MCF 10A (cell line): ENCODE data around the gene CHST10. TPM values are rescaled to one million over a fixed set of nuclear protein-coding genes. Genes with fewer than 3 reads are reported as not detected.
A peak's percentile ranks its signal among the peaks of the same experiment; 100 is the strongest.

Experiments
- BruUV-seq: library from RNA; stranded (reverse); fragments of 400-500 nt; replicated peaks from 2 replicates; lab custom pipeline; 2021; lab: Mats Ljungman, UMichigan
- CTCF ChIA-PET: fragments of 300-600 bp; sonication (Branson Sonifier 250); formaldehyde crosslinking; extraction: SDS; loops from one replicate; lab custom pipeline; 2021; ENCODE audit warnings: antibody characterized with exemption, inconsistent platforms; lab: Yijun Ruan, JAX
- POLR2A ChIA-PET: fragments of 300-600, 350-650 bp; sonication (Branson Sonifier 250); formaldehyde crosslinking; extraction: SDS; loops from one replicate; lab custom pipeline; 2020; ENCODE audit warnings: antibody characterized with exemption, inconsistent platforms; lab: Yijun Ruan, JAX
- DNase-seq: peaks from one replicate; pipeline ENCODE4 v3.0.0-alpha.2; 2018; ENCODE audit not compliant: unreplicated experiment
- H3K27ac Mint-ChIP-seq: one replicate; pipeline ENCODE4 v1.8.0; 2022; ENCODE audit warnings: mild to moderate bottlenecking, low read depth, mixed read lengths; ENCODE audit not compliant: unreplicated experiment
- H3K27me3 Mint-ChIP-seq: one replicate; pipeline ENCODE4 v1.8.0; 2022; ENCODE audit warnings: mixed read lengths; ENCODE audit not compliant: insufficient read depth, unreplicated experiment
- H3K36me3 Mint-ChIP-seq: one replicate; pipeline ENCODE4 v1.8.0; 2022; ENCODE audit warnings: mild to moderate bottlenecking, moderate library complexity, mixed read lengths; ENCODE audit not compliant: insufficient read depth, unreplicated experiment
- H3K4me1 Mint-ChIP-seq: one replicate; pipeline ENCODE4 v1.8.0; 2022; ENCODE audit warnings: mixed read lengths; ENCODE audit not compliant: insufficient read depth, unreplicated experiment
- H3K4me3 Mint-ChIP-seq: one replicate; pipeline ENCODE4 v1.8.0; 2022; ENCODE audit warnings: mild to moderate bottlenecking, moderate library complexity, mixed read lengths; ENCODE audit not compliant: unreplicated experiment
- H3K9me3 Mint-ChIP-seq: one replicate; pipeline ENCODE4 v1.8.0; 2022; ENCODE audit warnings: mixed read lengths; ENCODE audit not compliant: unreplicated experiment
- CTCF ChIP-seq: fragments of 200-600 bp; IDR thresholded peaks from one replicate; pipeline ENCODE4 v1.8.0; 2022; ENCODE audit warnings: antibody characterized with exemption, mild to moderate bottlenecking; ENCODE audit not compliant: unreplicated experiment
- intact Hi-C: fragments of 100-400 bp; cut with micrococcal nuclease; formaldehyde crosslinking; loops from 2 replicates; pipeline ENCODE4 v1.14.1; 2022
- total RNA-seq: library from RNA; stranded (reverse); gene quantifications from 2 replicates; pipeline ENCODE4 v1.2.3, GENCODE V29; 2022

Gene CHST10
- total RNA-seq, 1 experiment from 2014 or later, result 2.3 TPM

- CTCF ChIA-PET, result no interaction called here
- intact Hi-C loops, result no loop called here
These were observed 250 bp upstream of the CHST10 start for GRCh38 chr2:100417711-100418124.

GRCh38 chr2:100416397-100416934, 1.0 kb downstream of the CHST10 start:
- ChIA-PET CTCF (interaction anchor here (0.7 kb wide), 1 partner anchor 719 kb away, joined by 3 read pairs; no protein-coding TSS in a partner anchor), POLR2A (interaction anchor here (0.7 kb wide), 1 partner anchor 146 kb away, joined by 3 read pairs; the partner anchor contains the start of gene PDCL3)
- peaks cover 13% of the 10 kb centered on the region for H3K4me1 Mint-ChIP-seq
- H3K36me3 Mint-ChIP-seq, result peaks cover 4% of the 10 kb centered on the region
- peaks cover 18% of the 10 kb centered on the region for H3K27me3 Mint-ChIP-seq
- peak overlapping the region; percentile 83 for H3K4me3 Mint-ChIP-seq
- BruUV-seq, result TSS peak; percentile 21
- no peak for TF ChIP-seq CTCF
- DNase-seq, result no peak
- no peaks in the 10 kb centered on the region for H3K9me3 Mint-ChIP-seq
- no peak overlapping the region for H3K27ac Mint-ChIP-seq
- intact Hi-C loops, result no loop called here

More at GRCh38 chr2:100417711-100418124, 250 bp upstream of the CHST10 start:
- POLR2A ChIA-PET, result interaction anchor here (0.7 kb wide), 2 partner anchors 11 to 143 kb away, joined by 3 read pairs; no protein-coding TSS in a partner anchor
- Mint-ChIP-seq H3K4me1 (peaks cover 13% of the 10 kb centered on the region), H3K27me3 (peaks cover 18% of the 10 kb centered on the region), H3K4me3 (peak overlapping the region; percentile 83), H3K27ac (no peak overlapping the region), H3K36me3 (peaks cover 4% of the 10 kb centered on the region), H3K9me3 (no peaks in the 10 kb centered on the region)
- BruUV-seq, result no TSS peak
- no peak for TF ChIP-seq CTCF
- no peak for DNase-seq

- peaks cover 18% of the 10 kb centered on the region for H3K27me3 Mint-ChIP-seq
- peaks cover 4% of the 10 kb centered on the region for H3K36me3 Mint-ChIP-seq
- no peak for DNase-seq
- CTCF ChIA-PET, result interaction anchor here (0.6 to 1.3 kb wide), 3 partner anchors 9 to 465 kb away, joined by 3 to 4 read pairs (median 4); no protein-coding TSS in a partner anchor
- no peaks in the 10 kb centered on the region for H3K9me3 Mint-ChIP-seq
- H3K4me3 Mint-ChIP-seq, result no peak overlapping the region
- POLR2A ChIA-PET, result no interaction called here
- no peak overlapping the region for H3K27ac Mint-ChIP-seq
- BruUV-seq, result no TSS peak
- H3K4me1 Mint-ChIP-seq, result peaks cover 13% of the 10 kb centered on the region
- intact Hi-C loops, result no loop called here
- TF ChIP-seq CTCF, result no peak
These were observed 3.9 kb downstream of the CHST10 start for GRCh38 chr2:100413571-100413970.

GRCh38 chr2:100412881-100413321, 4.6 kb downstream of the CHST10 start:
- DNase-seq, result no peak
- H3K4me1 Mint-ChIP-seq, result peaks cover 13% of the 10 kb centered on the region
- H3K9me3 Mint-ChIP-seq, result no peaks in the 10 kb centered on the region
- no peak for TF ChIP-seq CTCF
- no TSS peak for BruUV-seq
- POLR2A ChIA-PET, result no interaction called here
- CTCF ChIA-PET, result interaction anchor here (0.6 to 1.3 kb wide), 5 partner anchors 10 to 464 kb away, joined by 3 to 4 read pairs (median 3); no protein-coding TSS in a partner anchor
- no peak overlapping the region for H3K4me3 Mint-ChIP-seq
- no peak overlapping the region for H3K27ac Mint-ChIP-seq
- intact Hi-C loops, result no loop called here
- H3K27me3 Mint-ChIP-seq, result peaks cover 18% of the 10 kb centered on the region
- peaks cover 4% of the 10 kb centered on the region for H3K36me3 Mint-ChIP-seq
